SK-N-SH treated with all-trans-retinoic acid at 6 μM for 48 hours (cell line): ENCODE measurements around the gene MINK1.
"Not testable (repeated sequence)": the region's sequence is repeated elsewhere in the genome, so short reads cannot be mapped to it uniquely, and the experiment has no call there.

Source experiments
- ARNTL ChIP-seq: fragments of 450-650 bp; formaldehyde crosslinking; IDR thresholded peaks from 2 replicates; pipeline ENCODE4 v1.5.0; 2020; ENCODE audit warnings: low read depth, mild to moderate bottlenecking, moderate library complexity, borderline replicate concordance
- PATZ1 ChIP-seq: fragments of 250-450 bp; sonication (Bioruptor Pico); IDR thresholded peaks from 2 replicates; pipeline ENCODE4 v1.8.0; 2020; ENCODE audit warnings: mild to moderate bottlenecking, moderate library complexity, borderline replicate concordance
- ZC3H10 ChIP-seq: fragments of 250-450 bp; sonication (Bioruptor Pico); IDR thresholded peaks from 2 replicates; pipeline ENCODE4 v1.5.1; 2021; ENCODE audit warnings: mild to moderate bottlenecking, moderate library complexity
- ZFP3 ChIP-seq: fragments of 250-450 bp; sonication (Bioruptor Pico); IDR thresholded peaks from 2 replicates; pipeline ENCODE4 v1.5.0; 2020; ENCODE audit warnings: mild to moderate bottlenecking, moderate library complexity
- ZNF8 ChIP-seq: fragments of 450-650 bp; formaldehyde crosslinking; IDR thresholded peaks from 2 replicates; pipeline ENCODE4 v1.5.0; 2020; ENCODE audit warnings: mild to moderate bottlenecking, moderate library complexity

- not testable (repeated sequence) for TF ChIP-seq ZFP3, PATZ1, ZC3H10, ARNTL, ZNF8 (CRISPR knock-in tag)
Measured at GRCh38 chr17:4857347-4857746, 24.2 kb downstream of the MINK1 start.
